GM19099 (cell line): ENCODE results near the gene COL20A1.

ENCODE experiments used
- POLR2A ChIP-seq: IDR thresholded peaks from 3 replicates; pipeline ENCODE4 v1.6.1; 2011; ENCODE audit warnings: low read depth; ENCODE audit not compliant: insufficient read length; ENCODE audit errors: extremely low read depth

COL20A1 gene

DNA sequence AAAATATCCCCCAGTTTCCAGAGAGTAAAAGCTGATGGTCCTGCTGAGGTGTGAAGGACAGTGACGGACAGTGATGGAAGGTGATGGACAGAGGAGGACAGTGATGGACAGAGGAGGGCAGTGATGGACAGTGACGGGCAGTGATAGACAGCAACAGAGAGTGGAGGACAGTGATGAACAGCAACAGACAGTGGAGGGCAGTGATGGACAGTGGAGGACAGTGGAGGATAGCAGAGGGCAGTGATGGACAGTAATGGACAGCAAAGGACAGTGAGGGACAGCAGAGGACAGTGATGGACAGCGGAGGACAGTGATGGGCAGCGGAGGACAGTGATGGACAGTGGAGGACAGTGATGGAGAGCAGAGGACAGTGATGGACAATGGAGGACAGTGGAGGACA is 36.0 kb upstream of the COL20A1 start:
- no peak for TF ChIP-seq POLR2A

DNA sequence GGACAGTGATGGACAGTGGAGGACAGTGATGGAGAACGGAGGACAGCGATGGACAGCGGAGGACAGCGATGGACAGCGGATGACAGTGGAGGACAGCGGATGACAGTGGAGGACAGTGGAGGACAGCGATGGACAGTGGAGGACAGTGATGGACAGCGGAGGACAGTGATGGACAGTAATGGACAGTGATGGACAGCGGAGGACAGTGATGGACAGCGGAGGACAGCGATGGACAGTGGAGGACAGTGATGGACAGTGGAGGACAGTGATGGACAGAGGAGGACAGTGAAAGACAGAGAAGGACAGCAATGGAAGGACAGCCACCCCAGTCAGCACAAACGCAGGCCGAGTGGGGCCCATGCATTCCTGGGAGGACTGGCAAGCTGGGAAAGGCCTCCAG is 35.4 kb upstream of the COL20A1 start:
- TF ChIP-seq POLR2A, result no peak

GRCh38 chr20:63258781-63259180 is 34.2 kb upstream of the COL20A1 start:
- no peak for TF ChIP-seq POLR2A

DNA sequence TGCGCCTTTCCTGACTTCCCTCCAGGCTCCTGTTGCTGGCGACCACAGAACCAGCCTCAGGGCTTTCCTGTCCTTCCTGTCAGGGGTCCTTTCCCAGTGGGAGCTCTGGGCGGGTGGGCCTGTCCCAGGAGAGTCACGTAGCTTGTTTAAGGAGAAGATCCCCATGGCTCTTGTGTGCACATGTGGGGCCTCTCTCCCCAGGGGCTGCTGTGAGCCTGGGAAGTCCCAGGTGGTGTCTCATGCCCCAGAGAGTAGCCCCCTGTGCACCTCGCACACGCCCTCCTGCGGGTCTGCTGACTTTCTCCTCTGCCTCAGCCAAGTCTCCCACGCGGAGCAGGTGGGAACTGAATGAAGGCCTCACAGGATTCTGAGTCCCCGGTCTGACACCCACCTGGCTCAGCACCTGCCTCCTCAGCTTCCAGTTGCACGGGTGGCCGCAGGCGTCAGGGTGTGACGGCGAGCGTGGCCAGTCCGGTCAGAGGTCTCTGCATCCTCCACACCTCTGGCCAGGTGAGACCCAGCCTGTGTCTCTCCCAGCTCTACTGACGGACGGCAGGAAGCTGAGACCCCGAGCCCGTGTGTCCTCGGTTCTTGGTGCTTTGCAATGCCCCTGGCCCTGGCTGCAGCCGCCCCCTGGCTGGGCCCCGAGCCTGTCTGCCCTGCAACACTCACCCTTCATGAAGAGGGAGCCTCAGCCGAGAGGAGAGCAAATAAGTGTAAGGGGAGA is 33.1 kb upstream of the COL20A1 start:
- TF ChIP-seq POLR2A, result no peak

DNA sequence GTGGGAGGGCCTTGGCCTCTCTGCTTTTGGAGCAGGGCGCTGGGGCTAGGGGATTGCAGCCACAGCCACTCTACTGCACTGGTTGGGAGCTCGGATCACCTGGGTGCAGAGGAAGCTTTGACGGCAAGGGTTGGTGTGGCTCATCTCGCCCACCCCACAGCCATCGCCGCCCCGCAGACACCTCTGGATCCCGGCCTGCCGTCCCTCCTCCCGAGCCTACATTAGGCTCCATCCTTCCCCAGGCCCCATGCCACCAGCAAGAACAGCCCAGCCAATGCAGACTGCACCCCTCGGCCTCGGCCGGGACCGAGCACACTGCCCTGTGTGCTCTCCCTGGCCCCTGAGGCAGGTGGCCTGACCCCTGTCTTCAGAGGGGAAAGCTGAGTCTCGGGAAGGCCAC is 32.5 kb upstream of the COL20A1 start:
- TF ChIP-seq POLR2A, result no peak

DNA sequence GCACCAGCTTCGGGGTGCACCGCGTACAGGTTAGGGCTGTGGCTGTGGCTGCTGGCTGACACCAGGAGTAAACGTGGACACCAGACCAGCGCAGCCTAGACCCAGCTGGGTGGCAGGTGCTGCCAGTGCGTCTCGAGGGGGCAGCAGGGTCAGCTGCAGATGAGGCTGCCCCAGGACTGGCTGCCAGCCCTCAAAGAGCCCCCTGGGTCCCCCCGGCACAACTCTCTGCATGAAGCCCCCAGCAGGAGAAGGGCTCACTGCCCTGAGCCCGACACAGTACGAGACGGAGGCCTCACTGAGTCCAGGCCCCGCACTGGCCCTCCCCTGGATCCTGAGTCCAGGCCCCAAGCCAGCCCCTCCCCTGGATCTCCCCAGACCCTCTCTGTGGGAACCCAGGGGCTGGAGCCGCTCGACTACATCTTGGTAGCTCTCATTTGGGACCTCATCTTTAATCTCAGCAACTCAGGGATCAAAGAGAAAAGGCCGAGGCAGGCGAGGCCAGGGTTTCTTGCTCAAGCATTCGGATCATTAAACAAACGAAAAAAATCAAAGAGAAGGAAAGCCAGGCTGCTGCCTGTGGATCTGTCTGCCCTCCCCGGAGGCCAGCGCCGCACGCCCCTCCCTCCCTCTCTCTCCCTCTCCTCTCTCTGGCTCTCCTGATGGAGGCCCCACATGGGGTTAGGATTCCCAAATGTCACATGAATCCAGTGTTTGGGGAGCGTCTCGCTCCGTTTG is 31.8 kb upstream of the COL20A1 start:
- no peak for TF ChIP-seq POLR2A

DNA sequence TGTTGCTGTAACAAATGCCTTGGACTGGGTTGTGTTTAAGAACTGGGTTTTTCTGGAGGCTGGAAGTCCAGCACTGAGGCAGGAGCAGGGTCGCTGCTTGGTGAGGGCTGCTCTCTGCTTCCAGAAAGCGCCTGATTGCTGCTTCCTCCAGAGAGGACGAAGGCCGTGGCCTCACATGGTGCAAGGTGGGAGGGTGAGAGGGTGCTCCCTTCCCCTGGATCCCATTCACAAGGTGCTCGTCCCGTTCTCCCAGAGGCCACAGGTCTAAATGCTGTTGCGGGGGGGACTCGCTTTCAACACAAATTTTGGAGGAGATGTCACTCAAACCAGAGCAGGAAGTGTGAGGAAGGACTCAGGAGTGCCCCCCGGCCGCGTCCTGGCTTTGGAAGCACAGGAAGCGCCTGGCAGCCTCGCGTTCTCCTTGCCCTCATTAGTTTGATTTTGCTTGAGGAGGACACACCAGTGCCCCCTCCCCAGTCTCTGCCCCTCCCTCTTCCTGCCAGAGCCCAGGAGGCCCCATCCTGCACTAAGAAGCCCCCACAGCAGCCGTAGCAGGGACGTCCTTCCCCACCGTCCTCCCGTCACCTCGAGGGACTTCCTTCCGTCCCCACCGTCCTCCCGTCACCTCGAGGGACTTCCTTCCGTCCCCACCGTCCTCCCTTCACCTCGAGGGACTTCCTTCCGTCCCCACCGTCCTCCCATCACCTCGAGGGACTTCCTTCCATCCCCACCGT is 31.0 kb upstream of the COL20A1 start:
- no peak for TF ChIP-seq POLR2A

DNA sequence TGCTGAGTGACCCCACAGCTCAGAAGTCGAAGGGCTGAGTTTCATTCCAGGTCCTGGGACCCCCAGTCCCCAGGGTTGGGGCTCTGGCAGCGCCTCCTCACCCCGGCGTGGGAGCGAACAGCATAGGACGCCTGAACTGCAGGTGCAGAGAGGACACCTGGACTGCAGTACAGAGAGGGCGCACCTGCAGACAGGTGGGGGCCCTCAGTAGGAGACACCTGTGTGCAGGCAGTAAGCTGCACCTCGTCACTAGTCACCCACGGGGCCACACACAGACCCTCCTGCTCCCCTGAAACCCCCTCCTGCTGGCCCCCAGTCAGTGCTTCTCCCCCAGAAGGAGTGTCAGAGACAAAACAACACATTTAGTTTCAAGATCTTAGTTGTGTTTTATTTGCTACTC is 30.1 kb upstream of the COL20A1 start:
- TF ChIP-seq POLR2A, result no peak

GRCh38 chr20:63264000-63264399 is 29.0 kb upstream of the COL20A1 start:
- no peak for TF ChIP-seq POLR2A

GRCh38 chr20:63264519-63264918 is 28.5 kb upstream of the COL20A1 start:
- no peak for TF ChIP-seq POLR2A

DNA sequence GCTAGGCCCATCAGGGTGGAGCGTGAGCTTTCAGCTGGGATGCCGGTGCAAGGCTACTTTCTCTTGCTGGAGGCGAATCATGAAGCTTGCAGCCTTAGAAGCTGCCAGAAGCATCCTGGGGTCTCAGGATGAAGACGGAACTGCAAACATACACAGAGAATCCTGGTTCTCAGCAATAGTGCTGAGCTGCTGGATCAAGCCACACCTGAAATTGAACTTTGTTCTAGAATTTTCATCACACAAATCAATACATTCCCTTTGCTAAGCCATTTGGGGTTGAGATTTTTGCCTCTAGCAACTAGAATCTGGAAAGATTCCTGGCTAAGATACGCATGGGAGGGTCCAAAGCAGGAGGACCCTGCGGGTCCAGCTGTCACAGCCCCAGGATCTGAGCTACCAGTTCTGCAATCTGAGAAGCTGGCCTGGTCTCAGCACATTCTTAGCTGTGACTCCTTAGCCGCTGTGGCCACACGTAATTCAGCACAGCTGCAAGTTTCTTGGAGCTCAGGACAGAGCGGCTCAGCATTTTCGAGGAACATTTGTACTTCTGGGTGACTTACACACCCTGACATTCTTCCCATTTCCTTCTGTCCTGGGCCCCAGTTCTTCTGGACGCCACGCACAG is 27.0 kb upstream of the COL20A1 start:
- no peak for TF ChIP-seq POLR2A

- no peak for TF ChIP-seq POLR2A
These were observed 25.3 kb upstream of the COL20A1 start for GRCh38 chr20:63267691-63268090.

DNA sequence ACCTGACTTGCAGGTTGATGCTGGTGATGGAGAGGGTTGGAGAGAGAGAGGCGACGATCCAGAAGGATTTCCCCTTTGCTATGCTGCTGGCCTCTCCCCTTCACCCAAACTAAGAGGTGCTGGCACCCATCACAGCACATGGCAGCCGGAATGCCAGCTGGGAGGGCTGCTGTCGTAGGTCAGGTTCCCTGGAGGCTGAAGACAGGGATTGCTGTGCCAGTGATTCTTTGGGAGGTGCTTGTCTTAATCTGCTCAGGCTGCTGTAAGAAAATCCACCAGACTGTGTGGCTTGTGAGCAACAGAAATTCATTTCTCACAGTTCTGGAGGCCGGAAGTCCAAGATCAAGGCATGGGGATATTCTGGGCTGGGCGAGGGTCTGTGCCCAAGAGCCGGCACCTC is 24.7 kb upstream of the COL20A1 start:
- no peak for TF ChIP-seq POLR2A

DNA sequence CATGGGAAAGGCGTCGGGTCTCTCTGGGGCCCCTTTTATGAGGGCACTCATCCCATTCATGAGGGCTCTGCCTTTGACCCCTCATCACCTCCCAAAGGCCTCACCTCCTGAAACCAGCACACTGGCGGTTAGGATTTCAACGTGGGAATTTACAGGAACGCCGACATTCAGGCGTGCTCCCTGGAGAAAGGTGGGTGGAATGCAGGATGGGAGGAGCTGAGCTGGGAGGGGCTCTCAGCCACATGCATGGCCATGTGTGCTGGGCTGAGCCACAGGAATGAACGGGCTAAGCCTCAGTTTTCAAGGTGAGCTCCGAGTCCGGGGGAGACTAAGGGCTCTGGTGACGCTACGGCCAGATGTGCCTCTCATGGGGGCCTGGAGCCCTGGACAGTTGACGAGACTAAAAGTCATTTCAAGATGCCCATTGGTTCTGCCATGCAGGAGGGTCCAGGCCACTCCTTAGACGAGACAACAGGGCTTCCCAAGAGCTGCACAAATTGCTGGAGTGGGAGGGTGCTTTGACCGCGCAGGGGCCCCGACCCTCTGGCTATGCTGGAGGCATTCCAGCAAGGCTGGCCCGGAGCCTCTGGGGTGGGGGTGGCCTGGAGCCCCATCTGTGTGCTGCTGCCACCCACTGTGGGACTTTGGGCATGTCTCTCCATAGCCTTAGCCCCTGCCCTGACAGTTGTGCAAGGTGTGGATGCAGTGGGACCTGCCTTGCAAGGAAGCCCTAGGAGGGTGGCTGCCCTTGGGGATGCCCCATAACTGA is 24.1 kb upstream of the COL20A1 start:
- no peak for TF ChIP-seq POLR2A

- no peak for TF ChIP-seq POLR2A
These were observed 23.3 kb upstream of the COL20A1 start for GRCh38 chr20:63269724-63270123.

- no peak for TF ChIP-seq POLR2A
These were observed 22.2 kb upstream of the COL20A1 start for GRCh38 chr20:63270606-63271325.
